K562 (cell line): ENCODE measurements around the gene LCLAT1. TPM values are rescaled to one million over a fixed set of nuclear protein-coding genes. Genes with fewer than 3 reads are reported as not detected.

ENCODE experiments used
- ATAC-seq: fragments of 200-7000 bp; cut with Tn5 transposase; 3 replicates; pipeline ENCODE4 v1.9.1; 2020; ENCODE audit warnings: moderate library complexity
- BruUV-seq: library from RNA; stranded (reverse); fragments of 400-500 nt; replicated peaks from 2 replicates; lab custom pipeline; 2021; lab: Mats Ljungman, UMichigan
- CTCF ChIA-PET: fragments of 300-600 bp; formaldehyde crosslinking; extraction: SDS; loops from one replicate; lab custom pipeline; 2021; ENCODE audit warnings: low intra/inter-chr PET ratio; lab: Yijun Ruan, JAX
- POLR2A ChIA-PET: fragments of 300-600, 350-650 bp; sonication (Branson Sonifier 250); formaldehyde crosslinking; extraction: SDS; loops from one replicate; lab custom pipeline; 2021; ENCODE audit warnings: antibody characterized with exemption, inconsistent platforms; lab: Yijun Ruan, JAX
- DNase-seq, 4 experiments: peaks; one replicate each; pipeline versions ENCODE4 v3.0.0 to v3.0.0-alpha.2; 2011 to 2018; ENCODE audit warnings: low spot score in 3 of 4, mixed read lengths in 3 of 4; ENCODE audit errors: extremely low read depth in 1 of 4
- FAIRE-seq: peaks from 2 replicates; lab custom pipeline; 2011; peaks lifted over from hg19 to GRCh38; lab: Jason Lieb, UNC
- H2AFZ ChIP-seq: 2 replicates; pipeline ENCODE4 v1.6.0; 2011; ENCODE audit warnings: low read depth, low read length, control low read depth, inconsistent platforms
- H3K27ac ChIP-seq: fragments of 200-600 bp; 3 replicates; pipeline ENCODE4 v1.8.0; 2011; ENCODE audit warnings: low read depth, mild to moderate bottlenecking, control low read depth, inconsistent platforms, low read length, moderate library complexity, mixed read lengths; ENCODE audit errors: extremely low read depth
- H3K27me3 ChIP-seq, 2 experiments: fragments of 300-600 bp in 1 of 2; 2 replicates in 1 of 2; 3 replicates in 1 of 2; pipeline versions ENCODE4 v1.6.0 to v1.8.0; 2011; ENCODE audit warnings: inconsistent platforms in 2 of 2, low read length in 2 of 2, mild to moderate bottlenecking in 1 of 2, mixed read lengths in 1 of 2, moderate library complexity in 1 of 2; ENCODE audit not compliant: control insufficient read depth in 2 of 2, insufficient read depth in 2 of 2
- H3K36me3 ChIP-seq: fragments of 300-600 bp; 3 replicates; pipeline ENCODE4 v1.8.0; 2011; ENCODE audit warnings: mild to moderate bottlenecking, low read length, inconsistent platforms; ENCODE audit not compliant: control insufficient read depth, insufficient read depth
- H3K4me1 ChIP-seq, 2 experiments: fragments of 200-600 bp in 1 of 2; replicated peaks in 1 of 2; 2 replicates in 1 of 2; 3 replicates in 1 of 2; pipeline versions ENCODE4 v1.5.1 to v1.8.0; 2011; ENCODE audit warnings: inconsistent platforms in 2 of 2, low read length in 2 of 2, mild to moderate bottlenecking in 1 of 2, mixed read lengths in 1 of 2, moderate library complexity in 1 of 2; ENCODE audit not compliant: control insufficient read depth in 2 of 2, insufficient read depth in 2 of 2
- H3K4me2 ChIP-seq: 2 replicates; pipeline ENCODE4 v1.6.1; 2011; ENCODE audit warnings: low read length, control low read depth, inconsistent platforms, mixed read lengths; ENCODE audit not compliant: insufficient read depth
- H3K4me3 ChIP-seq: fragments of 200-600 bp; sonication (generic), shearing (Covaris generic); 2 replicates; pipeline ENCODE4 v1.5.1; 2016; ENCODE audit warnings: control low read depth, inconsistent platforms
- H3K79me2 ChIP-seq: fragments of 200-600 bp; 3 replicates; pipeline ENCODE4 v1.8.0; 2011; ENCODE audit warnings: low read length, inconsistent platforms; ENCODE audit not compliant: control insufficient read depth, insufficient read depth
- H3K9ac ChIP-seq, 2 experiments: 2 replicates each; pipeline versions ENCODE4 v1.6.0 to v1.6.1; 2011; ENCODE audit warnings: low read depth in 2 of 2, low read length in 2 of 2, control low read depth in 1 of 2, inconsistent platforms in 1 of 2, mild to moderate bottlenecking in 1 of 2, mixed read lengths in 1 of 2; ENCODE audit not compliant: insufficient read depth in 1 of 2
- H3K9me1 ChIP-seq: one replicate; pipeline ENCODE4 v1.6.0; 2011; ENCODE audit warnings: inconsistent platforms, mild to moderate bottlenecking, low read length, moderate library complexity; ENCODE audit not compliant: control insufficient read depth, insufficient read depth
- H3K9me3 ChIP-seq: replicated peaks from 2 replicates; pipeline ENCODE4 v1.5.1; 2011; ENCODE audit warnings: low read depth, low read length, inconsistent platforms; ENCODE audit not compliant: control insufficient read depth, insufficient read depth
- H4K20me1 ChIP-seq: replicated peaks from 2 replicates; pipeline ENCODE4 v1.6.1; 2011; ENCODE audit warnings: low read length, inconsistent platforms, mixed read lengths; ENCODE audit not compliant: control insufficient read depth, insufficient read depth
- CBX5 ChIP-seq: IDR thresholded peaks from 2 replicates; pipeline ENCODE4 v1.6.1; 2014; ENCODE audit warnings: low read depth, borderline replicate concordance
- CHD4 ChIP-seq: fragments of 200-600 bp; sonication (generic); IDR thresholded peaks from 3 replicates; pipeline ENCODE4 v1.6.1; 2012; ENCODE audit warnings: low read depth, mild to moderate bottlenecking, mixed read lengths, low read length, inconsistent platforms; ENCODE audit not compliant: insufficient read depth, insufficient replicate concordance, poor library complexity, severe bottlenecking
- HDAC8 ChIP-seq: fragments of 450-650 bp; IDR thresholded peaks from 2 replicates; pipeline ENCODE4 v1.6.1; 2016; ENCODE audit warnings: mild to moderate bottlenecking, missing genetic modification characterization, moderate library complexity, missing compliant biosample characterization
- MAX ChIP-seq: sonication (generic); formaldehyde crosslinking; IDR thresholded peaks from 2 replicates; pipeline ENCODE4 v1.9.0; 2022; ENCODE audit warnings: mild to moderate bottlenecking, missing genetic modification reagents
- PBX2 ChIP-seq, 2 experiments: IDR thresholded peaks in 1 of 2; conservative IDR thresholded peaks in 1 of 2; 2 replicates each; pipeline ENCODE4 v1.6.1; 2016; ENCODE audit warnings: low read depth in 2 of 2, mild to moderate bottlenecking in 1 of 2, missing compliant biosample characterization in 1 of 2, missing genetic modification characterization in 1 of 2, moderate library complexity in 1 of 2
- PURB ChIP-seq: sonication (generic); formaldehyde crosslinking; IDR thresholded peaks from 2 replicates; pipeline ENCODE4 v1.9.0; 2021; ENCODE audit warnings: low read depth, mild to moderate bottlenecking, missing genetic modification reagents
- ZBTB2 ChIP-seq: fragments of 450-650 bp; IDR thresholded peaks from 2 replicates; pipeline ENCODE4 v1.6.1; 2016; ENCODE audit warnings: antibody characterized with exemption
- WGBS: fragments of 100-300 bp; shearing (Covaris generic); methylation state at CpG from one replicate; pipeline ENCODE4 v1.1.6; 2016; ENCODE audit warnings: low coverage, mixed read lengths; ENCODE audit not compliant: insufficient coverage; ENCODE audit errors: missing lambda C conversion rate; 5-methylcytosine and 5-hydroxymethylcytosine counted together
- in situ Hi-C: fragments of 300-500 bp; cut with MboI; formaldehyde crosslinking; loops from 4 replicates; pipeline ENCODE4 v1.15.0; 2018; ENCODE audit warnings: inconsistent platforms, mixed read lengths
- intact Hi-C: fragments of 100-400 bp; cut with micrococcal nuclease; formaldehyde crosslinking; loops from 2 replicates; pipeline ENCODE4 v1.14.2; 2022
- polyA plus RNA-seq, 8 experiments: library from polyadenylated mRNA; depleted of rRNA in 4 of 8; stranded (reverse) in 5 of 8; unstranded in 3 of 8; fragments of >200 nt; fragmentation: Nextera tagmentation in 2 of 8; fragmentation: Illumina TruSeq in 1 of 8; extraction: Ambion mirVana in 2 of 8; extraction: Trizol in 1 of 8; gene quantifications; 2 replicates each; pipeline versions ENCODE4 v1.2.1 to v1.2.3, GENCODE V29; 2011 to 2014; ENCODE audit warnings: inconsistent platforms in 1 of 8, missing spikeins in 1 of 8
- total RNA-seq, 7 experiments: library from RNA; depleted of rRNA in 6 of 7; stranded (reverse); fragments of >200 nt in 6 of 7; fragmentation: Illumina TruSeq in 2 of 7; extraction: Trizol in 2 of 7; gene quantifications; 2 replicates each; pipeline versions ENCODE4 v1.2.1 to v1.2.3, GENCODE V29; 2011 to 2021; ENCODE audit warnings: low replicate concordance in 1 of 7
- TF ChIP-seq, protein P1 (sequence below): sonication (generic); formaldehyde crosslinking; IDR thresholded peaks from 2 replicates; pipeline ENCODE4 v1.8.1; 2023; ENCODE audit warnings: mild to moderate bottlenecking, missing genetic modification reagents, moderate library complexity
- TF ChIP-seq, protein P2 (sequence below): fragments of 250-450 bp; sonication (Bioruptor Pico); IDR thresholded peaks from 2 replicates; pipeline ENCODE4 v1.5.0; 2021; ENCODE audit warnings: mild to moderate bottlenecking, moderate library complexity

LCLAT1 gene
- total and polyA plus RNA-seq, 9 of the 15 experiments (the other 6 are each of a cell fraction or from before 2014, with no cell fraction given) = 8.9 to 63.3 (median 25.4) TPM

- ChIA-PET CTCF (no interaction called here), POLR2A (interaction anchor here (1.4 to 1.7 kb wide), 2 partner anchors 9 to 257 kb away, joined by 6 read pairs; no protein-coding TSS in a partner anchor)
- no peak overlapping the region for H3K4me3 ChIP-seq
- H3K9me1 ChIP-seq = no peaks in the 10 kb centered on the region
- no peak overlapping the region for H3K9ac ChIP-seq
- ATAC-seq (no peak), FAIRE-seq (no peak), DNase-seq (no peak)
- H3K4me1 ChIP-seq = peaks cover 0 to 2% of the 10 kb centered on the region in 2 experiments; a peak in 1 of 5 replicates
- no peak overlapping the region for H2AFZ ChIP-seq
- WGBS = 7% methylated on average over 12 of the region's 12 CpGs
- H3K27me3 ChIP-seq = peaks cover 38 to 56% of the 10 kb centered on the region in 2 experiments
- BruUV-seq = no TSS peak
- no peak overlapping the region for H3K27ac ChIP-seq
- H3K9me3 ChIP-seq = no peaks in the 10 kb centered on the region
- H3K36me3 ChIP-seq = no peaks in the 10 kb centered on the region
- H3K4me2 ChIP-seq = no peak overlapping the region
- no peaks in the 10 kb centered on the region for H4K20me1 ChIP-seq
- in situ Hi-C loops (no loop called here), intact Hi-C loops (no loop called here)
- no peaks in the 10 kb centered on the region for H3K79me2 ChIP-seq
- TF ChIP-seq, protein P1, sequence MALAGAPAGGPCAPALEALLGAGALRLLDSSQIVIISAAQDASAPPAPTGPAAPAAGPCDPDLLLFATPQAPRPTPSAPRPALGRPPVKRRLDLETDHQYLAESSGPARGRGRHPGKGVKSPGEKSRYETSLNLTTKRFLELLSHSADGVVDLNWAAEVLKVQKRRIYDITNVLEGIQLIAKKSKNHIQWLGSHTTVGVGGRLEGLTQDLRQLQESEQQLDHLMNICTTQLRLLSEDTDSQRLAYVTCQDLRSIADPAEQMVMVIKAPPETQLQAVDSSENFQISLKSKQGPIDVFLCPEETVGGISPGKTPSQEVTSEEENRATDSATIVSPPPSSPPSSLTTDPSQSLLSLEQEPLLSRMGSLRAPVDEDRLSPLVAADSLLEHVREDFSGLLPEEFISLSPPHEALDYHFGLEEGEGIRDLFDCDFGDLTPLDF = no peak
- TF ChIP-seq HDAC8 (tag) (no peak), MAX (CRISPR knock-in tag) (no peak), PBX2 (CRISPR knock-in tag; IDR thresholded peaks at IDR 0.05; ENCODE audit: low read depth) (no peak), PBX2 (tag; conservative IDR thresholded peaks at IDR 0.05; ENCODE audit: low read depth) (no peak), CBX5 (no peak), CHD4 (no peak), PURB (no peak), ZBTB2 (no peak)
- TF ChIP-seq, protein P2, sequence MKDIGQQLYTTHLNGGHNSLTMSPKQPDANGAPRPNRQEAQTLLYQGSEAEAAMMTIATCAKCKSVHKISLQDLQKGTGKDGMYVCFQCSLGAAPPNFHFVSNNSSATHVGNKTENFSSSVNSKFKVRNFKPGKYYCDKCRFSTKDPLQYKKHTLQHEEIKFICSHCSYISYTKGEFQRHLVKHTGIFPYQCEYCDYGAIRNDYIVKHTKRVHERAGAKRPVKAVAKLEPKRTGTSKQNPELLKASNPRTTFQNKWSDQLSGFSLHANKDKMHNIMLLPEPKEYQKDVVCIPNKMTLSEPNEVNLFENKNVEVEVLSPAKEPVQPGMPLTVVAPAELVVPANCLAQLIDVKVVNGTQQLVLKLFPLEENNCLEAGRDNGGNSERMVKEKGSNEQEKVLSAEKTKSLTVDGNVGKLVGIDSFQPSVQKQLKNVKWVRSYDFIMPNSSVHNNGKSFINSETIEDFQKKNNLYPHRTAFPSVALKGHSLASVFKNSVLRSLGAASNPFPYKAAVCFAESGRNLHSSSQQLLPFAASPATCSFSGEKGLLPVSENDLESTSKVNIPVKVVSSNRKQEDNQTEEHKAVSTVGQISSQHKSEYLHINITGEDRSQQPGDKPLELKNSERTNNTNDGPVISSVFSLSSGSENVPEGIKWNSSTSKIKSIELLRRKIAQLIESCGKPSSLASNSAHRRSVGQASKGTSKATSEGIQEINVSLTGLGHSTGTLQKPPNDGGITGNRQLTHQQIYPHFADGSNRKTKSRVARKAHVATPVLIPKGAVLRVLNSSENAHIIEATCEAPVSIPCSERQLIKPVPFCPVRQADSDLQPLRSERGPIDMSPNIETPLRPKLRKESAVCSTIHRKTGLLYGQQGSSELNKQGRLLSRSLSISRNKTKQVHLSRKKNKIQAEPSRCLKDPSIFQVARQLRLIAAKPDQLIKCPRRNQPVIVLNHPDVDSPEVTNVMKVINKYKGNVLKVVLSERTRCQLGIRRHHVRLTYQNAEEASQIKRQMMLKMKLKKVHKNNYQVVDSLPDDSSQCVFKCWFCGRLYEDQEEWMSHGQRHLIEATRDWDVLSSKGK (CRISPR knock-in tag) = no peak
These were observed 42.5 kb upstream of the LCLAT1 start for GRCh38 chr2:30404319-30405259.
